Skin of body (tissue), 2 donors: ENCODE data around the gene FGF8. TPM values are rescaled to one million over a fixed set of nuclear protein-coding genes. Genes with fewer than 3 reads are reported as not detected.

Experiments used
- DNase-seq: peaks from one replicate; lab custom pipeline; 2025; lab: John Stamatoyannopoulos, UW
- total RNA-seq: library from RNA; depleted of rRNA; stranded (reverse); fragments of >200 nt; gene quantifications from one replicate; pipeline ENCODE4 v1.2.3, GENCODE V29; 2014

FGF8 gene
- total RNA-seq, 1 donor from 2014 or later, result not detected

- peak; percentile 70 for DNase-seq
These were observed 7.2 kb upstream of the FGF8 start, which contains the start of gene NPM3 for GRCh38 chr10:101782811-101783735. Gene NPM3, minus strand, starts transcription at chr10:101783446. Its CDS starts 56 bp downstream, at chr10:101783390.

GRCh38 chr10:101781984-101782810 is 6.3 kb upstream of the FGF8 start:
- no peak for DNase-seq

- no peak for DNase-seq
These were observed 5.7 kb upstream of the FGF8 start for GRCh38 chr10:101781655-101781983.

- DNase-seq, result no peak
These were observed 5.1 kb upstream of the FGF8 start for GRCh38 chr10:101780818-101781654.

- no peak for DNase-seq
These were observed 4.4 kb upstream of the FGF8 start for GRCh38 chr10:101780187-101780817.

- DNase-seq, result no peak
These were observed 3.8 kb upstream of the FGF8 start for GRCh38 chr10:101779544-101780186.

GRCh38 chr10:101778781-101779543 is 3.0 kb upstream of the FGF8 start:
- no peak for DNase-seq

- DNase-seq, result no peak
These were observed 2.4 kb upstream of the FGF8 start for GRCh38 chr10:101778151-101778780.

GRCh38 chr10:101777619-101778145 is 1.8 kb upstream of the FGF8 start:
- no peak for DNase-seq

- no peak for DNase-seq
These were observed 375 bp upstream of the FGF8 start for GRCh38 chr10:101776161-101776817.

- no peak for DNase-seq
These were observed 1.2 kb downstream of the FGF8 start for GRCh38 chr10:101774589-101775272.

- no peak for DNase-seq
These were observed 1.9 kb downstream of the FGF8 start for GRCh38 chr10:101773923-101774588.

- DNase-seq, result no peak
These were observed 2.8 kb downstream of the FGF8 start for GRCh38 chr10:101772895-101773761.

GRCh38 chr10:101772017-101772894 is 3.7 kb downstream of the FGF8 start:
- no peak for DNase-seq

- DNase-seq, result no peak
These were observed 4.5 kb downstream of the FGF8 start for GRCh38 chr10:101771380-101771779.
